OCI-M2 (cell line): ENCODE measurements around the gene RASA1.
A peak's percentile ranks its signal among the peaks of the same experiment; 100 is the strongest.
"Not testable (repeated sequence)": the region's sequence is repeated elsewhere in the genome, so short reads cannot be mapped to it uniquely, and the experiment has no call there.

Experiments
- DNase-seq: peaks from one replicate; lab custom pipeline; 2025; ENCODE audit not compliant: unreplicated experiment; lab: John Stamatoyannopoulos, UW

The RASA1 gene

DNA sequence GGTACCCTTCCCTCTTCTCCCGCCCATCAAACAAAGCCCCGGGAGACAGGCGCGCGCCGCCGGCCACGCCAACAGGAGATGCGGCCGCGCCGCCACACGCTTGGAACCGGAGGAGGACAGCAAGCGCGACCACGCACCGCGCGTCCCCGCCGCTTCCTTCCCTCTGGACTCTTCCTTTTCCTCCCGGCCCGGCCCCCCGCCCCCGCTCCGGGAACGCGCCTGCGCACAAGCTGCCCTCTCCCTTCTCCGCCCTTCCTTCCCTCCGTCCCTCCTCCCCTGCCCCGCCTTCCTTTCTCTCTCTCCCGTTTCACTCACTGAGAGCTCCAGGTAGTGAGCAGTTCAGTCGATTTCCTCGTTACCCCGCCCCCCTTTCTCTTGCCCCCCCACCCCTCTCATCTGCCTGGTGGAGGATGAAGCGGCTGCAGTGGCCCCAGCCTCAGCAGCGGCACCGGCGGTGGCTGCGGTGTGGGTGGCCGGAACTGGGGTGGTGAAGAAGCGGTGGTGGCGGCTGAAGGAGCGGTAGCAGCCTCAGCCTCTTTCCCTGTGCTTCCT is at the start of gene RASA1:
RASA1 (plus strand) TSS at position 310 of the 552 bp plus-strand sequence. CDS start 569 bp downstream, outside the sequence.
- DNase-seq = peak; percentile 69

DNA sequence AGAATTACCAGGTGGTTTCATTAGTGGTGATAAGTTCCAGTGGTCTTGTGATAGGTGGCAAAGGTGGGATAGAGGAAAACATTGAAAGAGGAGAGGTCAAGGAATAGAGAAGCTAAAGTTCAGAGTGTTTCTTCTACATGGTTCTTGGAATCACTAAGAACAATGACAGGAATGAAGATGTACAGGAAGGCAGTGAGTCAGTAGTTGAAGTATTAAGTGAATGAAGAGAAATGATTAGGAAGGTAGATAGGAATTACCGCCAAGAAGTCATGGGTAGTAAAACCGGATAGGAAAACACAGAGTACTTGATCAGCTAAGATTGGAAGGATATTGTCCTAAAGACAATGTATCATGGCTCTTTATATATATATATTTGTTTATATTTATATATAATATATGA is 37.9 kb upstream of the RASA1 start:
- DNase-seq = no peak

DNA sequence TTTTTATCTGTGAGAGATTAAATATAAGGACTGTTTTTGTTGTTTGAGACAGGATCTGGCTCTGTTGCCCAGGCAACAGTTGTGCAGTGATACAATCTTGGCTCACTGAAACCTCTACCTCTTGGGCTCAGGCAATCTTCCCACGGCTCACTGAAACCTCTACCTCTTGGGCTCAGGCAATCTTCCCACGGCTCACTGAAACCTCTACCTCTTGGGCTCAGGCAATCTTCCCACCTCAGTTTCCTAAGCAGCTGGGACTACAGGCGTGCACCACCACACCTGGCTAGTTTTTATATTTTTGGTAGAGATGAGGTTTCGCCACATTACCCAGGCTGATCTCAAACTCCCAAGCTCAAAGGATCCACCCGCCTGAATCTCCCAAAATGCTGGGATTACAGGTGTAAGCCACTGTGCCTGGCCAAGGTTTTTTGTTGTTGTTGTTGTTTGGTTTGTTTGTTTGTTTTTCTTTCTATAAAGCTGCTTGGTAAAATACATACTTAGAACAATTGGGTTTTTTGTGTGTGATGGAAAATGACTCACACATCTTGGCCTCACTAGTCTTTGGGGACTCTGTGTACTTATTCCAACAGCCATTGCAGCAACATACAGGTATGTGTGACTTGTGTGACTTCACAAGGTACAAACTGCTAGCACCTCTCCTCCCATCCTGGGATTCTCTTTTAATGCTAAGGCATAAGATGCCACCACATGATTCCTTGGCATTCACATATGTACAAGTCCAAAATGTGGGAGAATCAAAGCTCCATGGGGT is 36.5 kb upstream of the RASA1 start:
- no peak for DNase-seq

DNA sequence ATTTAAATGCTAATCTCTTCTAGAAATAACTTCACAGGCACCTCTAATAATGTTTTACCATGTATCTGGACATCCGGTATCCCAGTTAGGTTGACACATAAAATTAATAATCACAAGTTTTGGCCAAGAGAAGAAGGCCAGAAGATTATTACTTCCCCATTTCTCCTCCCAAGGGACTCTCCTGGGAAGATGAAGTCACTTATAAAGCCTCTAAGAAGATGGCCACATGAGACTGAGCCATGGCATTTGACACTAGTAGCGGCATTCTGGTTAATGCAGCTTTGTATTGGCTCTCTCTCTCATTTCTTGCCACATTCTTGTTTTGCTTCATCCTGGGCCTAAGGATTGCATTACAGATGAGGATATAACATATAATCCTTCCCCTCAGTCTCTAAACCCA is 34.5 kb upstream of the RASA1 start:
- DNase-seq = no peak

DNA sequence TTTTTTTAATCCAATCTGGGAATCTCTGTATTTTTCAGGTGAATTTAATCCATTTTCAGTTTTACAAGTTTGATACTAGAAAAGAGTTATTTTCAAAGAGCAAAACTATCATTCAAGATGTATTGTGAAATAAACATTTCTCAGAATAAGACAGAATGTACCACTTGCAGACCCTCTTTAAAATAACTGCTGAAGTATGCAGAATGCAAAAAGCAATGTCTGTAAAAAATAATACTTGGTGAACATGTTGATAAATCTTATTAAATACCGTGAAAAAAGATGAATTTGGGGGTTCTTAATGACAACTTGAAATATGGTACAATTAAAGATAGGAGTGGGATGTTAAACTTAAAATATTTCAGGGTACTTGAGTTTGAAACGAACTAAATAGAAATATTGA is 26.1 kb upstream of the RASA1 start:
- DNase-seq = no peak

DNA sequence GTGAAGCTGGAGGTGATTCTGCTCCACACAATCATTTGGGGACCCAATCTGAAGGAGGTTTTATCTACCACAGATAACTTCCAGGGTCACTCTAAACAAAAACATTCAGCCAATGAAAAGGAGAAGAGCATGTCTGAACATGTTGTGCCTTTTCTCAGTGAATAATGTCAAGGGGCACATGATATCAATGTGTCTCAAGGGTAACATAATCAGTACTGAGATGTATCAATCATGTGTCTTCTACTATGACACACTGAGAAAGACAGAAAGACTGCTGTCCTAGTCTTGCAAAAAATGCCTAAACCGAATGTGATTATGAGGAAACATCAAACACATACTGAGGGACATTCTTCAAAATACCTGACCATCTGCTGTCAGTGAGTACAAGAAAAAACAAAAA is 25.4 kb upstream of the RASA1 start:
- no peak for DNase-seq

DNA sequence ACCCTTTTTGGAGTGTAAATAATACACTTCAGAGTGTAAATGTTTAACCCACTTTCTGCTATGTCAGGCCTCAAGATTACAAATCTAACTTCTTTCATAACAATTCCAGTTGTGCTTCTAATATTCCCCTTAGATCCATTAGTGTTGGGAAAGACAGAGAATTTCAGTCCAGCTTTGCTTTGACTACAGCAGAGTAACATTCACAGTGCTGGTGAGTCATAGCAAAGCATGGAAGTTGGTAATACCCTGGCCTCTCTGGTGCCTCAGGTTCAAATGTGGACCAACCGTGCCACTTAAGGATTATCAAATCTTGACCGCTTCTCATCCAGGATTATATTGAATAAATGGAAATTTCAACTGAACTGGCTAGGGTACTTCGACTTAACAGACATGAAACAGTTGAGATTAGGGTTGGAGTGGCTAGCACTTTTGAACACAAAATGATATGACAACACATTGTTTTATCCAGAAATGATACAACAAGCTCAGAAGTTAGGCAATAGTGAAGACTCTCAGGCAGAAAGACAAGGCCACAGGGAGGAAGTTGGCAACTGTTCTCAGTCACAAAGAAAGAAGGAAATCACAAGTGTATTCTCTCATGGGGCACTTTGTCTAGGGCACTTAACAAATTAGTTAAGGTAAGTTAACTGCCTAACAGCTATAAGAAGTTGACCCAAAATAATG is 24.4 kb upstream of the RASA1 start:
- DNase-seq = no peak

DNA sequence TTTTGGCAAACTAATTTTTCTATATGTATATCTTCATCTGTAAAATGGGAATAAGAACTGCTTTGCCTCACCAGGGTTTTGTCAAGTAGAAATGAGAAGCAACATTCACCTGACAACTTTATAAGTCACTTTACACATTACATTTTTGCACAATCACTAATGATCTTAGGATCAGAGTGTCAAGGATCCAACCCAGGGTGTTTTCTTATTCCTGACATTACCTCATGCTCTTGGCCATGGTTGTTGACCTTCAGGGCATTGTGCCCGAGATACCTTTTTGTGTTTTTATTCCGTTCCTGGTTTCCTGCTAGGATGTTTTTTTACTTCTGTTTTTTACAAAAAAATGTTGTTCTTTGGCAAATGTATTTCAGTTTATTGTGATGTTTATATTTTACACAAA is 22.2 kb upstream of the RASA1 start:
- DNase-seq = no peak

DNA sequence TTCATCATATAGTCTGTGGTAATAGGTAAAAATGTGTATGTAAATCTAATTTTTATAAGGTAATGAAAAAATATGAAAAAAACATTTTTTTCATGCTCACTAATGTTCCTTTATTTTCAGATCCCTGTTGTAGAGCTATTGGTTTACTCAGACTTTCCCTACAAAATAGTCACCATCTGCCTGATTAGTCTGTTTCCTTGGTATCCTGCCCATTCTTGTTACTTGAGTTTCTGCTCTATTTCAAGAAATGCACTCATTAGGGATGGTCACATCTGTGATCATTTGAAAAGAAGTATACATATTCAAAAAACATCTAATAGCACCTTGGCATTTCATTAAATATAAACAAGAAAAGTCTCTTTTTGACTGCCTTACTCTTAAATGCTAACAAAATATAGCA is 21.6 kb upstream of the RASA1 start:
- DNase-seq = no peak

DNA sequence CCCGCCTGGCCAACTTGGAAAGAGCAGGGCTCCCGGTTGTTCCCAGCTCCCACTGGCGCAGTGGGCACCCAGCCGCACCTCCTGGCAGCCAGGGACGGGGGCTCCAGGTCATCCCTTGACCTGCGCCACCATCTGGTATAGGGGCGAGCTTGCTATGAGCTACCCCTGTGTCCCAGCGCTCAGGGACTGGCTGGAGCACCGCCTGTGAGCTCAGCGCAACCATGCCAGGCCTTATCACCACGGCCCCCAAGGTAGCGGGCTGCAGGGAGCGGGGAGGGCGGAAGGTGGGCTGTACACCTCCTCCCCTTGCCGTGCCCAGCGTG is 15.4 kb upstream of the RASA1 start:
- no peak for DNase-seq

DNA sequence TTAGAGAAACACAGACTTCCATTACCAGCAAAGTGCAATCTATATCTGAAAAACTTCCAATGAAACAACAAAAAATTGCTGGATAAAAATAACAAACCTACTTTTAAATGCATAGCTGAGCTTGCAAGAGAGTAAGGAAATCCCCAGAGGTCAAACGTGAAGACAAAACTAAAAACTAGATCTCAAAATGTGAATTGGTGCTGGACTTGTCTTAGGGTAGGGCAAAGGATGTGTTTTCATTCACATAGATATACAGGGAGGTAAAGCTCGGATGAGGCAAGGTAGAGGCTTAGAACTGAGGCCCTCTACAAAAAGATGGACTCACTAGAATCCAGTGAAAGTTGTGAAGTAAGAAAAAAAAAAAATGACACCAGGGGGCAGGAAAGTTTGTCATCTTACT is 13.6 kb upstream of the RASA1 start:
- DNase-seq = no peak

DNA sequence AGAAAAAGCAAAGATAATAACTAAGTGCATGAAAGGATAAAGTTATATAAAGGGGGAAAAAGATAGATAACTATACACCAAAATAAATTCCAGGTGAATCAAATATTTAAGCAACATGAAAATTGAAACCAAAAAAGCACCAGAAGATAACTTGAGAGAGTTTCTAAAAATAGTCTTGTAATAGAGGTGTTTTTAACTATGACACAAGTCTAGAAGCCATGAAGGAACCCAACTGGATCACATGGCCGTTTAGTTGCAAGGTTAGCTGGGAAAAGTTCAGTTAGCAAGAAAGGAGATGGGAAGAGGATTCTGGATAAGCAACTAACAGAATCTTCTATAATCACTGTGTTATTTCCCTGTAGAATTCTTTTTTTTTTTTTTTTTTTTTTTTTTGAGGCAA is 9.2 kb upstream of the RASA1 start:
- DNase-seq = no peak

DNA sequence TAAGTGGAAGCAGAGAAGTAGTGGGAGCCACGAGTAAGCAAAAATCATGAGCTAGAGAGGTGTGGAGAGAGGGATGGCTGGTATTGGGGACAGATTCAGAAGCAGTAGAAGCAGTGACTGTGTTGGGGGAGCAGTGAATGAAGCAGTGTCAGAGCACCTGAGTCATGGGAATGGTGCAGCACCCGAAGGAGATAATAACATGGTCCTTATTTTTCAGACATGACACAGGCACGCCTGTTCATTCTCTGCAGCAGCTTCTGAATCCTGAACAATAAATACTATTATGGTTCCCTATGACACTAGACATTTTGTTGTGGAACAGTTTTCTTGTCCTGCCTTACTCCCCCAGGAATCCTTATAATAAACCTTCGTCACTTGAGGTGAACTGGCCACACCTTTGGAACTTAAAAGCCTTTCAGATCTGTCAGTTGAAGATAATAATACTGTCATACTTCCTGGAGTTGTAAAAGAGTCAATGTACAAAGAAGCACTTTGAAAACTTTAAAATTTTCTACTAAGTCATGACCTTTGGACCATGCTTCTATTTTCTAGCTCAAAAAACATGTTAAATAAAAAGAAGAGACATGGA is 7.0 kb upstream of the RASA1 start:
- no peak for DNase-seq

DNA sequence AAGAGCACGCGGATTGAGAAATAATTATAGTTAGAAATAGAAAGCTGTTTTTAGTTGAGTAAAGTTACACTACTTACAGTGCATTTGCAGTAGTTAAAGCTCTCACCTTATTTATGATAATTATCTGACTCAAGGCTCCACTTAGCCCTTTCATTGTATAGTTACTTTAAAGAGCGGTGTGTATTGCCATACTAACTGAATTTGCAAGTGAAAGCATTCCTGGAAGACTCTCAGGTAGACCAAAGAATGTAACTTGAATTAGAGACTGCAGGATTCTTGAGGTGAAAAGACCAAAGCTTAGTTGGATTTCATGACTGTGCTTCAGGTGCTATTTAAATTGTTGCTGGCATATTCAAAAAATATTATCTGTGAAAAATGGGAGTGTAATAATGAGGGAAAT is 4.2 kb upstream of the RASA1 start:
- no peak for DNase-seq

DNA sequence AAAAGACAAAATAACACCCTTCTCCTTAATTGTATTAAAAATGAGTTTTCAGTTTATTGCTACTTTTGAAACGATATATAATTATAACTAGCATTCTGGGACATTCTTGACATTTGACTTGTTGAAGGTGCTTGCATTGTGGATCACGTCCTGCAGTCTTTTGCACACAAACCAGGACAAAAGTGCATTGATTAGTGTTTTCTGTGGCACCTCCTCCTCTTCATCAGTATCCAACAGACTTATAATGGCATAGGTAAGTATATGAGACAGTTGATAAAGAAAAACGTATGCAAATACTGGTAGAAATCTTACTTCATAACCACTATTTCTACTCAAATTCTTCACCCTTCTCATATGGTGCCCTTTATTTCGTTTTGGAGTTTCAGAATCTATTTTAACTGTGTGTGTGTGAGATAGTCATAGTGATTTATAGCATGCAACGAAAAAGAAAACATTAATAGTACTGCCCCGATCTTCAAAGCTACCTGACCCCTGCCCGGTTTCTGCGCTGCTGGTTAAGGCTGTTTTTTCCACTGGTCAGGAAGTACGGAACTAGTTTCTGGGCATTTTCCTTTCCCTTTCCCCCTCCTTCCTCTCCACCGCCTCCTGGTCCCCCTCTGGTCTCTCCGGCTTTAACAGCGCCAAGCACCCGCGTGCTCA is 639 bp upstream of the RASA1 start:
- no peak for DNase-seq

DNA sequence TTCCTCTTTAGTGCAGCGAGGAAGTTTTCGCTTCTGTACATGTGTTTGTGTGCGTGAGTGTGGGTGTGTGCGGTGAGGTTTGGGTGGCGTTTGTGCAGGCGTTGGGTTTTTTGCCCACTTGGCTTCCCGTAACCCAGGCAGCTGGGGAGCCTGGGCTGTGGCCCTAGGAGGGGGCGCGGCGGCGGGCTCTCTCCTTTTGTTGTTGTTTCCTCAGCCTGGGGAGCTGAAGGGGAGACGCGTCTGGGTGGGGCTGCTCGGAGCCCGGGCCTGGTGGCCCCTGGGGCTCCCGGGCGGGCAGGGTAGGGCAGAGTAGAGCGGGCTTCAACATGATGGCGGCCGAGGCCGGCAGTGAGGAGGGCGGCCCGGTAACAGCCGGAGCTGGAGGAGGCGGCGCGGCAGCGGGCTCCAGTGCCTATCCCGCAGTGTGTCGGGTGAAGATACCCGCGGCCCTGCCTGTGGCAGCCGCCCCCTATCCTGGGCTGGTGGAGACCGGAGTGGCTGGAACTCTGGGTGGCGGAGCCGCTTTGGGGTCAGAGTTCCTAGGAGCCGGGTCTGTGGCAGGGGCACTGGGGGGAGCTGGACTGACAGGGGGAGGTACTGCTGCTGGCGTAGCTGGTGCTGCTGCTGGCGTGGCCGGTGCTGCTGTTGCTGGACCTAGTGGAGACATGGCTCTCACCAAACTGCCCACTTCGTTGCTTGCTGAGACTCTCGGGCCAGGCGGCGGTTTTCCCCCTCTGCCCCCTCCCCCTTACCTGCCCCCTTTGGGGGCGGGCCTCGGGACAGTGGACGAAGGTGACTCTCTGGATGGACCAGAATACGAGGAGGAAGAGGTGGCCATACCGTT is 665 bp downstream of the RASA1 start:
- DNase-seq = no peak

DNA sequence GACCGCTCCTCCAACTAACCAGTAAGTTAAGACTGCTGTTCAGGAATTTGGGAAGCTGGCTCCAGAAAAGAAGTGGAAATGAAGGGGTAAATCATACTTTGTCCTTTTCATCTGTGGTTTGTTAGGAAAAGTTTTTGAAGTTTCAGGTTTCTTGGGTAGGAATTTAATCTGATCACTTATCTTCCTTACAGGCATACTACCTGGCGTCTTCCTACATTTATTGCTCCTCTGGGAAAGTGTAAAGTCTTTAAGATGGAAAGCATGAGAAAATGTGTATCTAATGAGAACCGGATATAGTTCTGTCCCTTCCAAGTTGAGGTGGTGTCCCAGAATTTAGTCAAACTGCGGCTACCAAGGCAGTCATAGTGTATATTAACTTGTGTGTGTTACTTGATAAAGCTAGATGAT is 1.3 kb downstream of the RASA1 start:
- DNase-seq = no peak

DNA sequence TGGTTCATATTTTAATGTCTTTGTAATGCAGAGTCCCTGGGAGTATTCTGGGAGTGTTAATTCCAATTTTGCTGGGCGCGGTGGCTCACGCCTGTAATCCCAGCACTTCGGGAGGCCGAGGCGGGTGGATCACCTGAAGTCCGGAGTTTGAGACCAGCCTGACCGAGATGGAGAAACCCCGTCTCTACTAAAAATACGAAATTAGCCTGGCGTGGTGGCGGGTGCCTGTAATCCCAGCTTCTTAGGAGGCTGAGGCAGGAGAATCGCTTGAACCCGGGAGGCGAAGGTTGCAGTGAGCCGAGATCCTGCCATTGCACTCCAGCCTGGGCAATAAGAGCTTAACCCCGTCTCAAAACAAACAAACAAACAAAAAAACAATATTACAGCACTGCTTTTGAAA is 3.2 kb downstream of the RASA1 start:
- not testable (repeated sequence) for DNase-seq

DNA sequence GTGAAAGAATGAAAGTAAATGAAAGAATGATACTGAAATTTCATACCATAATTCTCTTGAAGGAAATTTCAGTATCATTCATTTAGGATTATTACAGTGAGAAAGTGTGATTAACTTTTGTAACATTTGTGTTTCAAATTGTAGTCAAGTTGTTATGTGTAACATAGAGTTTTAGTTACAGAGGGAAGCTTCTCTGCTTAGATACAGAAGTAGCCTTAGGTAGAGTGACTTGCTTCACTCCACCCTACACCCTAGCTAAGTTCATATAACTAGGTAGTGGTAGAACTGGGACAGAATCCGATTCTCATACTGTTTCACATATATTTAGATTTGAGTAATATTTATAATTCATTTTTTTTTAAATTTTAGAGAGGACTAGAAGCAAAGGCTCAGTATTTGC is 9.0 kb downstream of the RASA1 start:
- DNase-seq = no peak

DNA sequence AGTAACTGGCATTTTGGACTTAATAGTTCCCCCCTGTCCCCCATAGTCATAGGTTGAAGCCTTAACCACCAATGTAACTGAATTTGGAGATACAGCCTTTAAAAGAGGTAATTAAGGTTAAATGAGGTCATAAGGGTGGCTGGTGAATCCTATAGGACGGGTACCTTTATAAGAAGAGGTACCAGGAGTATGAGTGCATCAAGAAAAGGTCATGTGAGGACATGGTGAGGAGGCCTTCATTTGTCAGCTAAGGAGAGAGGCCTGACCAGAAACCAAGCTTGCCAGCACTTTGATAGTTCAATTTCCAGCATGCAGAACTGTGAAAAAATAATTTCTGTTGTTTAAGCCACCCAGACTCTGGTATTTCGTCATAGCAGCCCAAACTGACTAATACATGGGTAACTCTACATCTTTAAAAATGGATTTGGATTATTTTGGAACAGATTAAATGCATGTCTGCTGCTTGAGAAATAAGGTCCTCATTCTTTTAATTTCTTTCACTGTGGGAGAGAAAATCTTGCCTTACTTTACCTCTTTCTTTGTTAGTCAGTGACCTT is 9.7 kb downstream of the RASA1 start:
- no peak for DNase-seq
